Suprapubic skin (tissue), 4 donors: ENCODE measurements around the gene CHAD.
"Not testable (repeated sequence)": the region's sequence is repeated elsewhere in the genome, so short reads cannot be mapped to it uniquely, and the experiment has no call there.

Source experiments
- CTCF ChIP-seq, 2 donors: fragments of 200-600 bp in 1 of 2; fragments of 450-650 bp in 1 of 2; sonication (generic) in 1 of 2; IDR thresholded peaks; one replicate each; pipeline ENCODE4 v1.5.1; 2016 to 2019; ENCODE audit warnings: antibody characterized with exemption in 2 of 2, mild to moderate bottlenecking in 1 of 2, moderate library complexity in 1 of 2
- EP300 ChIP-seq: sonication (generic); formaldehyde crosslinking; IDR thresholded peaks from one replicate; pipeline ENCODE4 v1.6.1; 2017; ENCODE audit warnings: antibody characterized with exemption
- POLR2A ChIP-seq, 2 donors: fragments of 450-650 bp; IDR thresholded peaks; one replicate each; pipeline ENCODE4 v1.6.1; 2017; ENCODE audit warnings: antibody characterized with exemption in 2 of 2, mild to moderate bottlenecking in 2 of 2, moderate library complexity in 2 of 2
- POLR2AphosphoS5 ChIP-seq, 3 donors: sonication (generic); formaldehyde crosslinking; IDR thresholded peaks; one replicate each; pipeline ENCODE4 v1.6.1; 2017; ENCODE audit warnings: antibody characterized with exemption in 3 of 3

- TF ChIP-seq CTCF (IDR thresholded peaks at IDR 0.05); POLR2AphosphoS5 (IDR thresholded peaks at IDR 0.05); EP300; POLR2A (IDR thresholded peaks at IDR 0.05): not testable (repeated sequence)
These were observed 49.1 kb downstream of the CHAD start for GRCh38 chr17:50419577-50419976.
